ENCODE data around the gene PDE4B.

Gene PDE4B

GRCh38 chr1:66227966-66228365, 435.3 kb downstream of the PDE4B start:
- DNase-seq (ENCODE audit: low spot score in 2 of 2) (no peak), ATAC-seq (no peak)
- Mint-ChIP-seq H3K4me3 (no peak overlapping the region), H3K27ac (no peak overlapping the region), H3K36me3 (no peaks in the 10 kb centered on the region), H3K4me1 (peaks cover 16% of the 10 kb centered on the region), H3K9me3 (no peaks in the 10 kb centered on the region)

DNA sequence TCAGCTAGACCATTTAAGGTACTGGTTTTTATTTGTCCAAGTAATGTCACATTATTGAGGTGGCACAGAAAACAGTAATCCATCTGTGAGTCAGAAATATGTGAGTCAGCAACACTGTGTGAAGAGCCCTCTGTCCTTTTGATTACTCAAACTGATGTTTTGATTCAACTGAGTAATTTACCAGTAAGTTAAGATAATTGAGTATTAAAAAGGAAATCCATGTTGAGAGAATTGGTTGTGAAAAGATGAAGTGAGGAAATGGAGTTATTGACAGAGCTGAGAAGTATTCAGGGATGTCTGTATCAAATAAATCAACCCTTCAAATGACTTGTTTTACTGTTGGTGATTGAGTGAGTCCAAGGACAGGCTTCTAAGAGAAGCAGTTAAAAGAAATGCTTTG, 438.5 kb downstream of the PDE4B start:
- Mint-ChIP-seq H3K27ac (no peak overlapping the region), H3K4me3 (no peak overlapping the region), H3K4me1 (peaks cover 7% of the 10 kb centered on the region), H3K36me3 (no peaks in the 10 kb centered on the region), H3K9me3 (no peaks in the 10 kb centered on the region)
- DNase-seq (ENCODE audit: low spot score in 2 of 2) = no peak
- peak; percentile 100 for ATAC-seq

- ATAC-seq (no peak), DNase-seq (ENCODE audit: low spot score in 2 of 2) (no peak)
- H3K9me3 Mint-ChIP-seq = no peaks in the 10 kb centered on the region
- no peak overlapping the region for H3K4me3 Mint-ChIP-seq
- H3K27ac Mint-ChIP-seq = no peak overlapping the region
- H3K36me3 Mint-ChIP-seq = no peaks in the 10 kb centered on the region
- H3K4me1 Mint-ChIP-seq = peaks cover 7% of the 10 kb centered on the region
Measured at GRCh38 chr1:66231681-66232463, 439.2 kb downstream of the PDE4B start.

- ATAC-seq (no peak), DNase-seq (ENCODE audit: low spot score in 2 of 2) (no peak)
- H3K4me1 Mint-ChIP-seq = no peaks in the 10 kb centered on the region
- no peaks in the 10 kb centered on the region for H3K9me3 Mint-ChIP-seq
- H3K27ac Mint-ChIP-seq = no peak overlapping the region
- H3K4me3 Mint-ChIP-seq = no peak overlapping the region
- H3K36me3 Mint-ChIP-seq = no peaks in the 10 kb centered on the region
Measured at GRCh38 chr1:66237042-66237441, 444.3 kb downstream of the PDE4B start.

DNA sequence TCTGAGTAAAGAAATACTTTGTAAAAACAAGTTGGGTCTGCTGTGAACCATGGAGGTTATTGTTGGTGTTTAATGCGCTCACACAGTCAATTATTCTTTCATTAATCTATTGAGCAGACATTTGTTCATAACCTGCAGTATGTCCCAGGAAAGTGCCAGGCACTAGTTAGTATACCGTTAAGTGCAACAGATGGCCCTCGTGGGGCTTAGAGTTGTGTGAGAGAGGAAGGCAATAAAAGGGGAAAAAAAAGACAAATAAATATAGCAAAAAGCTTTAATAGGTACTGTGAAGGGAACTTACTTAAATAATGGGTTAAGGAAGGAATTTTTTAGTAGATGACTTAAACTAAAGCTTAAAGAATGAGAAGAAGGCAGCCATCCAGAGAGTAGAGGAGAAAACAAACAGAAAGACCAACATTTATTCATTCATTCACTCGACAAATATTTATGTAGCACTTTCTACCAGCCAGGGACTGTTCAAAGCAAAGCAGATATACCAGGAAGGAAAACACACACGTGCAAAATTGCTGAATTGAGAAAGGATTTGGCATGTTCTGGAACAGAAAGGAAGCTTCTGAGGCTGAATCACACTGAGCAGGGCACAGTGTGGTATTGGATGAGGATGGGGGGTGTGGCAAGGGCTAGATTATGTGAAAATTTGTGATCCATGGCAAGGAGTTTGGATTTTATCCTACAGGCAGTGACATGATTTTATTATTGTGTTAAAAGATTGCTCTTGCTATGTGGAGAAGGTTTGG, 445.2 kb downstream of the PDE4B start:
- Mint-ChIP-seq H3K4me3 (no peak overlapping the region), H3K9me3 (no peaks in the 10 kb centered on the region), H3K4me1 (no peaks in the 10 kb centered on the region), H3K36me3 (no peaks in the 10 kb centered on the region), H3K27ac (no peak overlapping the region)
- DNase-seq (ENCODE audit: low spot score in 2 of 2) (no peak), ATAC-seq (no peak)

DNA sequence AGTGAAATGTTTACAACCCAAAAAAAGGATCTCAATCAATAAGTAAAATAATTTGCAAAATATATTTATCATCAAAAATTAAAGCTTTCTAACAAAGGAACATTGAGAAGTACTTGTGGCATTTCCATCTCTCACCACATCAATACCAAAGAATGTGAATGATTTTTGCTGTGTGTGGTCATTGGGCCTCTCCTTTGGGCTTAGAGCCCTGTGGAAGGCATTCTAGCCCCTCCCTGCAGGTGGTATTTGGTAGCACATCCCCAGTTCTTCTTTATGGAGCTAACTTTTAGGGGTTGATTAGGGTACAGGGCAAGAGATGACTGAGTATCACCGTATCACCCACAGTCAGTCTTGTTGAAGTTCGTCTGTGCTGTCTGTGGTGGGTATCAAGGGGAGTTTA, 447.1 kb downstream of the PDE4B start:
- Mint-ChIP-seq H3K27ac (no peak overlapping the region), H3K36me3 (no peaks in the 10 kb centered on the region)
- ATAC-seq = no peak

DNA sequence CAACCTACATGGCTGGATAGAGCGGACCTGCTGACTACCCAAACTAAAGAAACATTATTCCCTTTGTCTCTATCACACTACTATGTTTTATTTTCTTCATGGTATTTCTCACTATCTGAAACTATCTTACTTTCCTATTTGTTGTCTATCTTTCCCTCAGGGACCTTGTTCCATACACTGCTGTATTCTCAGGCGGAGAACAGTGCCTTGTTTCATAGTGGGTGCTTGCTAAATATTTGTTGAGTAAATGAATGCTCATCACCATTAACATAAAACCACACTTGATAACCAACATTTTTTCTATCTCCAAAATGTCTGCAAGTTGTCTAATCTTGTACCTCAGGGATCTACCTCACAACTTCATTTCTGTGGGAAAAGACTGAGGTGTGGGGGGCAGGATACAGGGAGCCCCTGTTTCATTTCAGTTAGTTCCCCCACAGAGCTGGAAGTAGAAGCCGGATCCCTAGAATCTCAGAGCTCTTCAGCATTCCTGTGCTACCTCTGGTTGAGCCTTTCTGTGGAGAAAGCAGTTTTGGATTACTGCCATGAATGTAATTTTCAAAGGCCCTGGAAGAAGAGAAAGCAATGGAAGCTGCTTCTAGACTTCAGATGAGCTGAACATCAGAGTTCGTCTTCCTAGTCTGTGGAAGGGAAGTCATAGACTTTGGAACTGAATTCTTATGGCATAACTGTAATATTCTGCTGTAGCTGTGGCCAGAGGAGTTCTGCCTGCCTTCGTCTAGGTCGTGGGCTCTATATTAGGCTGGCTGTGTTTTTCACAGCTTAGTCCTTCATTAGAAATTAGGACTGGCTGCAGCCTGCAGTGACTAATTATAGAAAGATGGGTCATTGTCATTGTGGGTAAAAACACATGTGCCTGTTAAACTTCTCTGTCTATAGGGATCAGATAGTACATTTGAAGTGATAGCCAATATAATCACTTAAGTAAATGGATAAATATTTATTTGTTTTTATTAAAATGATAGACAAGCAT, 448.1 kb downstream of the PDE4B start:
- no peaks in the 10 kb centered on the region for H3K9me3 Mint-ChIP-seq
- H3K4me1 Mint-ChIP-seq = peaks cover 7% of the 10 kb centered on the region
- ATAC-seq (no peak), DNase-seq (ENCODE audit: low spot score in 2 of 2) (no peak)
- no peaks in the 10 kb centered on the region for H3K36me3 Mint-ChIP-seq
- H3K27ac Mint-ChIP-seq = no peak overlapping the region
- no peak overlapping the region for H3K4me3 Mint-ChIP-seq

More for the DNA sequence above, 447.1 kb downstream of the PDE4B start:
- no peaks in the 10 kb centered on the region for H3K4me1 Mint-ChIP-seq
- H3K4me3 Mint-ChIP-seq = no peak overlapping the region
- DNase-seq (ENCODE audit: low spot score in 2 of 2) = no peak
- H3K9me3 Mint-ChIP-seq = no peaks in the 10 kb centered on the region

DNA sequence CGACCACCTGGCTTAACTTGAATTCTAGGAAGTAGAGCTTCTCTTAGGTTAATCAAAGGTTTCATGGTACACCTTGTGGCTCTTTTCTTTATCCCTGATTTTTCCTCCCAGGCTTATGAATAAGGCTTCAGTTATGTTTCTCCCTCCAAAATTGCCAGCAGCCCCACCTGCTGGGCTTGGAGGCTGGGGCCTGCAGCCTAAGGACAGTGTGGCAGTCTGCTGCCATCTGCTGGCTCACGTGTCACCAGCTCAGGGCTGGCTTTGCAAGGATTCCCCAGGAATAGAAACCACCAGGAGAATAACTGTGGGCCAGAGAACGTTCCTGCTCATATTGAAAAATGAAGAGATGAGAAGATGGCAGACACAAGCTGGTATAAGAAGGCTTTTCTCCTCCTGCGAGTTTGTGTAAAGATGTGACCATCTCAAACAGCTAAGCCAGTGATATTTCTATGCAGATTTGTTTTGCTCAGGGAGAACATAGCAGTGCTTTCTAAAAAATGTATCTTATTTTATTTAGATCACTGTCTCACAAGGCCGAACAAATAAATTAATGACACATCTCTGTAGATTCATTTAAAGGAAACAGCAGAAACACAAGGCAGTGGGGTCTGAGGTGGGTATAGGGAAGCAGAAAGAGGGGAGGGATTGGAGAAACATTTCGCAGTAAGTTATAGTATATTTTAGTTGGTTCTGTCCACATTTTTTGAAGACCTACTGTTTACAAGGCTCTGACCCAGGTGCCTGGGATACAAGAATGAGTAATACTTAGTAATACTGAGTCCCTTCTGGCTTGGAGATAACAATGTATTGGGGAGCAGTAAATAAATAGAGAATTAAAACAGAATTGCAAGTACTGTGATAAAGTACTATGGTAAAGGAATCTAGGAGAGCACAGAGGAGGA, 450.2 kb downstream of the PDE4B start:
- DNase-seq (ENCODE audit: low spot score in 2 of 2) (peak; percentile 53 to 82), ATAC-seq (peak; percentile 59)
- no peaks in the 10 kb centered on the region for H3K9me3 Mint-ChIP-seq
- no peak overlapping the region for H3K4me3 Mint-ChIP-seq
- no peak overlapping the region for H3K27ac Mint-ChIP-seq
- H3K36me3 Mint-ChIP-seq = peaks cover 4% of the 10 kb centered on the region
- H3K4me1 Mint-ChIP-seq = peaks cover 26% of the 10 kb centered on the region

- H3K4me1 Mint-ChIP-seq = peaks cover 33% of the 10 kb centered on the region
- H3K9me3 Mint-ChIP-seq = no peaks in the 10 kb centered on the region
- DNase-seq (ENCODE audit: low spot score in 2 of 2) (peak in 1 of 2 donors; percentile 58), ATAC-seq (peak; percentile 77)
- peaks cover 4% of the 10 kb centered on the region for H3K36me3 Mint-ChIP-seq
- H3K27ac Mint-ChIP-seq = no peak overlapping the region
- H3K4me3 Mint-ChIP-seq = no peak overlapping the region
Measured at GRCh38 chr1:66243548-66244130, 450.9 kb downstream of the PDE4B start.

- ATAC-seq = no peak
- DNase-seq (ENCODE audit: low spot score in 2 of 2) = no peak
- Mint-ChIP-seq H3K9me3 (no peaks in the 10 kb centered on the region), H3K27ac (no peak overlapping the region), H3K36me3 (peaks cover 4% of the 10 kb centered on the region), H3K4me1 (peaks cover 35% of the 10 kb centered on the region), H3K4me3 (no peak overlapping the region)
Measured at GRCh38 chr1:66244429-66244828, 451.7 kb downstream of the PDE4B start.

DNA sequence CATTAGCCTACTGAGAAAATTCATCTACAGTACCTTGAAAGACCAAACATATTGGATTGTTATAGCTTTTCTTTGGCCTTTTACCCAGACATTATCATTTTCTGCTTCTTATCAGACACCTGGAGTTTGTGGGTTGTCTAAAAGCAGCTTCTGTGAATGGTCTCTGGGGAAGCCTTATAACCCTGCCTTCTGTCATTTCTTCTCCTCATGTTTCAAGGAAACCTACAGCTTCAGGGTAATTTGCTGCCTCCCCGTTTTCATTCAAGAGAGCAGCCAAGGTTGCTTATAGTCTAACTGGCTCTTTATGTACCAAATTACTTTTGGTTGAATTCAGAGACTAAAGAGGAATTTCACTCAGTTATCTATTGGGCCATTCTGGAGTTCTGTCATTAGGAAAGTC, 453.0 kb downstream of the PDE4B start:
- Mint-ChIP-seq H3K27ac (no peak overlapping the region), H3K4me1 (peaks cover 40% of the 10 kb centered on the region), H3K9me3 (no peaks in the 10 kb centered on the region), H3K36me3 (peaks cover 4% of the 10 kb centered on the region), H3K4me3 (peak overlapping the region; percentile 68)
- DNase-seq (ENCODE audit: low spot score in 2 of 2) = no peak
- no peak for ATAC-seq

GRCh38 chr1:66246351-66247269, 453.9 kb downstream of the PDE4B start:
- Mint-ChIP-seq H3K27ac (peak overlapping the region; percentile 80), H3K4me3 (peak overlapping the region; percentile 68), H3K9me3 (no peaks in the 10 kb centered on the region), H3K4me1 (peaks cover 44% of the 10 kb centered on the region), H3K36me3 (peaks cover 4% of the 10 kb centered on the region)
- DNase-seq (ENCODE audit: low spot score in 2 of 2) (no peak), ATAC-seq (peak; percentile 54)

All from stimulated activated effector memory CD8-positive, alpha-beta T cell treated with anti-CD3 and anti-CD28 coated beads, Interleukin-12 subunit alpha, Interleukin-12 subunit beta, amount 100 ng/mL, for 72 hours (primary cell).